ENCODE measurements around the gene METTL9. TPM values are rescaled to one million over a fixed set of nuclear protein-coding genes. Genes with fewer than 3 reads are reported as not detected.

METTL9 gene
- total and polyA plus RNA-seq, 2 of the 13 experiments (the other 11 are each of a cell fraction or from before 2014, with no cell fraction given), result 123 to 204 TPM

- TF ChIP-seq, protein P1, sequence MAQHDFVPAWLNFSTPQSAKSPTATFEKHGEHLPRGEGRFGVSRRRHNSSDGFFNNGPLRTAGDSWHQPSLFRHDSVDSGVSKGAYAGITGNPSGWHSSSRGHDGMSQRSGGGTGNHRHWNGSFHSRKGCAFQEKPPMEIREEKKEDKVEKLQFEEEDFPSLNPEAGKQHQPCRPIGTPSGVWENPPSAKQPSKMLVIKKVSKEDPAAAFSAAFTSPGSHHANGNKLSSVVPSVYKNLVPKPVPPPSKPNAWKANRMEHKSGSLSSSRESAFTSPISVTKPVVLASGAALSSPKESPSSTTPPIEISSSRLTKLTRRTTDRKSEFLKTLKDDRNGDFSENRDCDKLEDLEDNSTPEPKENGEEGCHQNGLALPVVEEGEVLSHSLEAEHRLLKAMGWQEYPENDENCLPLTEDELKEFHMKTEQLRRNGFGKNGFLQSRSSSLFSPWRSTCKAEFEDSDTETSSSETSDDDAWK (CRISPR knock-in tag; IDR thresholded peaks at IDR 0.05), result no peak
- peak; percentile 73; the same call in 1 of the 2 replicates for TF ChIP-seq IRF1 (CRISPR knock-in tag; IDR thresholded peaks at IDR 0.05; ENCODE audit: low read depth)
- TF ChIP-seq, protein P2, sequence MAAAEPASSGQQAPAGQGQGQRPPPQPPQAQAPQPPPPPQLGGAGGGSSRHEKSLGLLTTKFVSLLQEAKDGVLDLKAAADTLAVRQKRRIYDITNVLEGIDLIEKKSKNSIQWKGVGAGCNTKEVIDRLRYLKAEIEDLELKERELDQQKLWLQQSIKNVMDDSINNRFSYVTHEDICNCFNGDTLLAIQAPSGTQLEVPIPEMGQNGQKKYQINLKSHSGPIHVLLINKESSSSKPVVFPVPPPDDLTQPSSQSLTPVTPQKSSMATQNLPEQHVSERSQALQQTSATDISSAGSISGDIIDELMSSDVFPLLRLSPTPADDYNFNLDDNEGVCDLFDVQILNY (CRISPR knock-in tag; conservative IDR thresholded peaks at IDR 0.05), result peak; percentile 93
- TF ChIP-seq, protein P3, sequence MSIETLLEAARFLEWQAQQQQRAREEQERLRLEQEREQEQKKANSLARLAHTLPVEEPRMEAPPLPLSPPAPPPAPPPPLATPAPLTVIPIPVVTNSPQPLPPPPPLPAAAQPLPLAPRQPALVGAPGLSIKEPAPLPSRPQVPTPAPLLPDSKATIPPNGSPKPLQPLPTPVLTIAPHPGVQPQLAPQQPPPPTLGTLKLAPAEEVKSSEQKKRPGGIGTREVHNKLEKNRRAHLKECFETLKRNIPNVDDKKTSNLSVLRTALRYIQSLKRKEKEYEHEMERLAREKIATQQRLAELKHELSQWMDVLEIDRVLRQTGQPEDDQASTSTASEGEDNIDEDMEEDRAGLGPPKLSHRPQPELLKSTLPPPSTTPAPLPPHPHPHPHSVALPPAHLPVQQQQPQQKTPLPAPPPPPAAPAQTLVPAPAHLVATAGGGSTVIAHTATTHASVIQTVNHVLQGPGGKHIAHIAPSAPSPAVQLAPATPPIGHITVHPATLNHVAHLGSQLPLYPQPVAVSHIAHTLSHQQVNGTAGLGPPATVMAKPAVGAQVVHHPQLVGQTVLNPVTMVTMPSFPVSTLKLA (IDR thresholded peaks at IDR 0.05), result peak; percentile 33; the same call in 1 of the 2 replicates
- TF ChIP-seq ZNF205 (CRISPR knock-in tag; IDR thresholded peaks at IDR 0.05), result peak; percentile 97
- TF ChIP-seq ZNF761 (CRISPR knock-in tag; conservative IDR thresholded peaks at IDR 0.05), result peak; percentile 99
- peak; percentile 99 for TF ChIP-seq REL (CRISPR knock-in tag; conservative IDR thresholded peaks at IDR 0.05)
- TF ChIP-seq ZUFSP (CRISPR knock-in tag; IDR thresholded peaks at IDR 0.05; ENCODE audit: borderline replicate concordance), result no peak
- TF ChIP-seq ZNF768 (CRISPR knock-in tag; IDR thresholded peaks at IDR 0.05), result peak; percentile 90
- TF ChIP-seq EEA1 (CRISPR knock-in tag; IDR thresholded peaks at IDR 0.05; ENCODE audit: borderline replicate concordance), result peak; percentile 86
- TF ChIP-seq, protein P4, sequence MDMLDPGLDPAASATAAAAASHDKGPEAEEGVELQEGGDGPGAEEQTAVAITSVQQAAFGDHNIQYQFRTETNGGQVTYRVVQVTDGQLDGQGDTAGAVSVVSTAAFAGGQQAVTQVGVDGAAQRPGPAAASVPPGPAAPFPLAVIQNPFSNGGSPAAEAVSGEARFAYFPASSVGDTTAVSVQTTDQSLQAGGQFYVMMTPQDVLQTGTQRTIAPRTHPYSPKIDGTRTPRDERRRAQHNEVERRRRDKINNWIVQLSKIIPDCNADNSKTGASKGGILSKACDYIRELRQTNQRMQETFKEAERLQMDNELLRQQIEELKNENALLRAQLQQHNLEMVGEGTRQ (IDR thresholded peaks at IDR 0.05; ENCODE audit: low read depth, low read length), result no peak
- TF ChIP-seq, protein P4 (CRISPR knock-in tag; IDR thresholded peaks at IDR 0.05; ENCODE audit: borderline replicate concordance), result peak; percentile 34; the same call in 1 of the 2 replicates
- TF ChIP-seq HBP1 (CRISPR knock-in tag; IDR thresholded peaks at IDR 0.05; ENCODE audit: low read depth), result peak; percentile 96
- peak; percentile 82 for TF ChIP-seq PHF21A (CRISPR knock-in tag; IDR thresholded peaks at IDR 0.05)
- peak; percentile 96 for TF ChIP-seq ZBTB44 (CRISPR knock-in tag; IDR thresholded peaks at IDR 0.05)
Observed at GRCh38 chr16:21599122-21600030, at the start of gene METTL9 (continued).

All from HepG2 (cell line).